Activated B cell treated with CpG ODN at 0.5 μM for 24 hours (primary cell): ENCODE results near the gene IL17C. TPM values are rescaled to one million over a fixed set of nuclear protein-coding genes. Genes with fewer than 3 reads are reported as not detected.

Source experiments
- ATAC-seq: fragments of 200-7000 bp; cut with Tn5 transposase; one replicate; pipeline ENCODE4 v1.10.0; 2021; ENCODE audit warnings: low read depth, mild to moderate bottlenecking, moderate library complexity
- CTCF ChIA-PET: fragments of 350-600 bp; sonication (Branson Sonifier 250); formaldehyde crosslinking; loops from one replicate; lab custom pipeline; 2021; ENCODE audit warnings: antibody characterized with exemption; lab: Charles Lee
- POLR2A ChIA-PET: fragments of 350-600 bp; sonication (Branson Sonifier 250); formaldehyde crosslinking; loops from one replicate; lab custom pipeline; 2021; ENCODE audit warnings: antibody characterized with exemption; lab: Charles Lee
- DNase-seq: peaks from one replicate; pipeline ENCODE4 v3.0.0; 2022
- H3K27ac Mint-ChIP-seq: one replicate; pipeline ENCODE4 v1.8.0; 2020; ENCODE audit warnings: mixed read lengths
- H3K27me3 Mint-ChIP-seq: one replicate; pipeline ENCODE4 v1.8.0; 2021; ENCODE audit warnings: mixed read lengths
- H3K36me3 Mint-ChIP-seq: one replicate; pipeline ENCODE4 v1.8.0; 2021; ENCODE audit warnings: low read depth, mixed read lengths
- H3K4me1 Mint-ChIP-seq: one replicate; pipeline ENCODE4 v1.8.0; 2021; ENCODE audit warnings: mixed read lengths
- H3K4me3 Mint-ChIP-seq: one replicate; pipeline ENCODE4 v1.8.0; 2020; ENCODE audit warnings: mild to moderate bottlenecking, mixed read lengths
- H3K9me3 Mint-ChIP-seq: one replicate; pipeline ENCODE4 v1.8.0; 2020; ENCODE audit warnings: mixed read lengths
- CTCF ChIP-seq: fragments of 200-600 bp; IDR thresholded peaks from one replicate; pipeline ENCODE4 v1.8.0; 2022; ENCODE audit warnings: antibody characterized with exemption, mild to moderate bottlenecking
- intact Hi-C: fragments of 100-400 bp; cut with micrococcal nuclease; formaldehyde crosslinking; loops from one replicate; pipeline ENCODE4 v1.15.1; 2024
- total RNA-seq: library from RNA; stranded (reverse); gene quantifications from 2 replicates; pipeline ENCODE4 v1.2.3, GENCODE V29; 2022

IL17C gene
- total RNA-seq, 1 donor from 2014 or later: 0.69 TPM

GRCh38 chr16:88597856-88598491 is 40.4 kb upstream of the IL17C start:
- no peak overlapping the region for H3K4me3 Mint-ChIP-seq
- ChIA-PET CTCF (no interaction called here), POLR2A (no interaction called here)
- no peak for DNase-seq
- no peak overlapping the region for H3K27ac Mint-ChIP-seq
- no peaks in the 10 kb centered on the region for H3K27me3 Mint-ChIP-seq
- TF ChIP-seq CTCF: no peak
- peaks cover 66% of the 10 kb centered on the region for H3K36me3 Mint-ChIP-seq
- ATAC-seq: no peak
- H3K9me3 Mint-ChIP-seq: no peaks in the 10 kb centered on the region
- no peaks in the 10 kb centered on the region for H3K4me1 Mint-ChIP-seq
- intact Hi-C loops: no loop called here

GRCh38 chr16:88599092-88599733 is 39.2 kb upstream of the IL17C start:
- H3K4me3 Mint-ChIP-seq: no peak overlapping the region
- H3K9me3 Mint-ChIP-seq: no peaks in the 10 kb centered on the region
- peaks cover 63% of the 10 kb centered on the region for H3K36me3 Mint-ChIP-seq
- no peak for TF ChIP-seq CTCF
- intact Hi-C loops: no loop called here
- no peaks in the 10 kb centered on the region for H3K27me3 Mint-ChIP-seq
- CTCF ChIA-PET: no interaction called here
- no peak for DNase-seq
- H3K27ac Mint-ChIP-seq: no peak overlapping the region
- ATAC-seq: no peak
- POLR2A ChIA-PET: no interaction called here
- no peaks in the 10 kb centered on the region for H3K4me1 Mint-ChIP-seq

- no peak for TF ChIP-seq CTCF
- no peak overlapping the region for H3K27ac Mint-ChIP-seq
- ChIA-PET CTCF (no interaction called here), POLR2A (no interaction called here)
- H3K4me3 Mint-ChIP-seq: no peak overlapping the region
- DNase-seq (no peak), ATAC-seq (no peak)
- H3K36me3 Mint-ChIP-seq: peaks cover 65% of the 10 kb centered on the region
- no peaks in the 10 kb centered on the region for H3K9me3 Mint-ChIP-seq
- H3K27me3 Mint-ChIP-seq: no peaks in the 10 kb centered on the region
- intact Hi-C loops: no loop called here
- no peaks in the 10 kb centered on the region for H3K4me1 Mint-ChIP-seq
These were observed 38.4 kb upstream of the IL17C start for GRCh38 chr16:88599825-88600538.

GRCh38 chr16:88600539-88600896 is 37.9 kb upstream of the IL17C start:
- Mint-ChIP-seq H3K27me3 (no peaks in the 10 kb centered on the region), H3K36me3 (peaks cover 63% of the 10 kb centered on the region), H3K9me3 (no peaks in the 10 kb centered on the region), H3K4me1 (no peaks in the 10 kb centered on the region), H3K27ac (no peak overlapping the region), H3K4me3 (no peak overlapping the region)
- no peak for TF ChIP-seq CTCF
- ATAC-seq (no peak), DNase-seq (no peak)
- intact Hi-C loops: no loop called here
- POLR2A ChIA-PET: no interaction called here
- CTCF ChIA-PET: no interaction called here

- DNase-seq: no peak
- no peaks in the 10 kb centered on the region for H3K4me1 Mint-ChIP-seq
- no peak overlapping the region for H3K27ac Mint-ChIP-seq
- H3K36me3 Mint-ChIP-seq: peaks cover 66% of the 10 kb centered on the region
- no peaks in the 10 kb centered on the region for H3K27me3 Mint-ChIP-seq
- TF ChIP-seq CTCF: no peak
- no peak overlapping the region for H3K4me3 Mint-ChIP-seq
- CTCF ChIA-PET: no interaction called here
- no peak for ATAC-seq
- no peaks in the 10 kb centered on the region for H3K9me3 Mint-ChIP-seq
- intact Hi-C loops: no loop called here
- POLR2A ChIA-PET: interaction anchor here (1.0 to 1.2 kb wide), 2 partner anchors 32 to 85 kb away, joined by 3 to 5 read pairs; partner anchors contain the start of gene SNAI3
These were observed 36.9 kb upstream of the IL17C start for GRCh38 chr16:88601313-88602036.
